Vagina (tissue), 2 donors: ENCODE results near the gene POLDIP3.
"Not testable (repeated sequence)": the region's sequence is repeated elsewhere in the genome, so short reads cannot be mapped to it uniquely, and the experiment has no call there.

Experiments used
- CTCF ChIP-seq, 3 experiments: fragments of 450-650 bp in 2 of 3; fragments of 200-600 bp in 1 of 3; sonication (generic) in 1 of 3; IDR thresholded peaks; one replicate each; pipeline ENCODE4 v1.5.1; 2017 to 2019; ENCODE audit warnings: antibody characterized with exemption in 3 of 3, mild to moderate bottlenecking in 2 of 3, moderate library complexity in 2 of 3
- POLR2A ChIP-seq, 2 donors: fragments of 450-650 bp; IDR thresholded peaks; one replicate each; pipeline ENCODE4 v1.6.1; 2017; ENCODE audit warnings: antibody characterized with exemption in 2 of 2, mild to moderate bottlenecking in 2 of 2, moderate library complexity in 2 of 2
- POLR2AphosphoS5 ChIP-seq, 2 donors: sonication (generic); formaldehyde crosslinking; IDR thresholded peaks; one replicate each; pipeline ENCODE4 v1.9.0; 2017; ENCODE audit warnings: antibody characterized with exemption in 2 of 2, mild to moderate bottlenecking in 2 of 2, low read depth in 1 of 2; ENCODE audit not compliant: insufficient read depth in 1 of 2

DNA sequence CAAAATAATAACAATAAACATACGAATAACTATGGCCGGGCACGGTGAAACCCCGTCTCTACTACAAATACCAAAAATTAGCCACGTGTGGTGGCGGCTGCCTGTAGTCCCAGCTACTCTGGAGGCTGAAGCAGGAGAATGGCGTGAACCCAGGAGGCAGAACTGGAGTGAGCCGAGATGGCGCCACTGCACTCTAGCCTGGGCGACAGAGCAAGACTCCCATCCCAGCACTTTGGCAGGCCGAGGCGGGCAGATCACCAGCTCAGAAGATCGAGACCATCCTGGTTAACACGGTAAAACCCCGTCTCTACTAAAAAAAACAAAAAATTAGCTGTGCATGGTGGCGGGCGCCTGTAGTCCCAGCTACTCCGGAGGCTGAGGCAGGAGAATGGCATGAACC is 78.0 kb downstream of the POLDIP3 start:
- not testable (repeated sequence) for TF ChIP-seq POLR2A (IDR thresholded peaks at IDR 0.05); CTCF (IDR thresholded peaks at IDR 0.05); POLR2AphosphoS5 (IDR thresholded peaks at IDR 0.05; ENCODE audit: insufficient read depth in 1 of 2, low read depth in 1 of 2)
